Lung (tissue), 12 donors: ENCODE measurements around the gene GAB2. TPM values are rescaled to one million over a fixed set of nuclear protein-coding genes. Genes with fewer than 3 reads are reported as not detected.

Experiments
- ATAC-seq: fragments of 200-7000 bp; cut with Tn5 transposase; one replicate; pipeline ENCODE4 v1.9.1; 2020; ENCODE audit warnings: moderate number of reproducible peaks; ENCODE audit not compliant: insufficient read depth, low FRiP score
- DNase-seq, 3 donors: peaks; one replicate each; pipeline ENCODE4 v3.0.0-alpha.2; 2013 to 2017
- H3K27ac ChIP-seq, 2 donors: one replicate each; pipeline ENCODE4 v1.5.1; 2013; ENCODE audit warnings: mild to moderate bottlenecking in 2 of 2, moderate library complexity in 2 of 2, control low read depth in 1 of 2, inconsistent platforms in 1 of 2, low read depth in 1 of 2, low read length in 1 of 2
- H3K27me3 ChIP-seq, 3 donors: one replicate each; pipeline ENCODE4 v1.5.1; 2013; ENCODE audit warnings: low read length in 2 of 3; ENCODE audit not compliant: control insufficient read depth in 3 of 3, insufficient read depth in 3 of 3
- H3K36me3 ChIP-seq, 4 donors: one replicate each; pipeline ENCODE4 v1.5.1; 2013; ENCODE audit warnings: low read length in 4 of 4, mild to moderate bottlenecking in 1 of 4, moderate library complexity in 1 of 4; ENCODE audit not compliant: control insufficient read depth in 4 of 4, insufficient read depth in 4 of 4
- H3K4me1 ChIP-seq, 5 donors: one replicate each; pipeline ENCODE4 v1.5.1; 2013; ENCODE audit warnings: low read length in 5 of 5, mild to moderate bottlenecking in 2 of 5, moderate library complexity in 1 of 5; ENCODE audit not compliant: control insufficient read depth in 5 of 5, insufficient read depth in 5 of 5
- H3K4me3 ChIP-seq: one replicate; pipeline ENCODE4 v1.5.1; 2013; ENCODE audit warnings: mild to moderate bottlenecking, control low read depth, moderate library complexity
- H3K9ac ChIP-seq, 2 donors: one replicate each; pipeline ENCODE4 v1.5.1; 2013; ENCODE audit warnings: low read length in 2 of 2, control low read depth in 1 of 2; ENCODE audit not compliant: insufficient read depth in 1 of 2
- H3K9me3 ChIP-seq, 4 donors: one replicate each; pipeline ENCODE4 v1.5.1; 2013; ENCODE audit warnings: low read length in 3 of 4, mild to moderate bottlenecking in 1 of 4, moderate library complexity in 1 of 4; ENCODE audit not compliant: control insufficient read depth in 4 of 4, insufficient read depth in 3 of 4
- CTCF ChIP-seq: IDR thresholded peaks from 2 replicates; pipeline ENCODE4 v1.5.1; 2012; ENCODE audit warnings: mild to moderate bottlenecking; ENCODE audit errors: control extremely low read depth, extremely low read depth
- WGBS, 2 donors: extraction: QIAGEN DNeasy Blood & Tissue Kit; methylation state at CpG; one replicate each; pipeline ENCODE4 v1.1.7; 2013; 5-methylcytosine and 5-hydroxymethylcytosine counted together
- polyA plus RNA-seq, 2 donors: library from polyadenylated mRNA; stranded (reverse); fragments of 200-250 nt; gene quantifications; one replicate each; pipeline ENCODE4 v1.2.1, GENCODE V29; 2013
- total RNA-seq, 2 donors: library from RNA; depleted of rRNA in 1 of 2; stranded (reverse); fragments of >200 nt in 1 of 2; gene quantifications; one replicate each; pipeline ENCODE4 v1.2.1, GENCODE V29; 2014 to 2021
- donor health status: control.
- donor health status: control.
- donor health status: Bipolar disorder and iron deficiency.
- donor health status: healthy.
- donor health status: DM: yes; HTN: yes; CAD: no.

Gene GAB2
- total and polyA plus RNA-seq, 4 donors = 17.8 to 47.9 (median 23.1) TPM

- TF ChIP-seq CTCF = no peak
- no peaks in the 10 kb centered on the region for H3K9me3 ChIP-seq
- DNase-seq = no peak
- peaks cover 0 to 15% (median 0%) of the 10 kb centered on the region in 5 donors for H3K4me1 ChIP-seq
- no peak for ATAC-seq
- H3K4me3 ChIP-seq = no peak overlapping the region
- WGBS, 2 donors = 59 to 72% methylated on average over 7 of the region's 7 CpGs
- H3K9ac ChIP-seq = no peak overlapping the region
- H3K27me3 ChIP-seq = no peaks in the 10 kb centered on the region
- H3K27ac ChIP-seq = peak overlapping the region; percentile 6 to 41
- H3K36me3 ChIP-seq = peaks cover 0 to 8% (median 2%) of the 10 kb centered on the region in 4 donors
These were observed 187.3 kb downstream of the GAB2 start for GRCh38 chr11:78230161-78230877.

GRCh38 chr11:78229106-78229505 is 188.5 kb downstream of the GAB2 start:
- ATAC-seq = no peak
- TF ChIP-seq CTCF = no peak
- Histone ChIP-seq H3K36me3 (peaks cover 0 to 14% (median 8%) of the 10 kb centered on the region in 4 donors), H3K9me3 (no peaks in the 10 kb centered on the region), H3K4me3 (no peak overlapping the region), H3K9ac (no peak overlapping the region), H3K27me3 (no peaks in the 10 kb centered on the region), H3K4me1 (peaks cover 0 to 15% (median 0%) of the 10 kb centered on the region in 5 donors), H3K27ac (no peak overlapping the region)
- WGBS, 2 donors = 90 to 96% methylated on average over 2 of the region's 2 CpGs
- DNase-seq = no peak

GRCh38 chr11:78228467-78228866 is 189.2 kb downstream of the GAB2 start:
- H3K27ac ChIP-seq = no peak overlapping the region
- peaks cover 0 to 16% (median 10%) of the 10 kb centered on the region in 4 donors for H3K36me3 ChIP-seq
- peak; percentile 75 for ATAC-seq
- DNase-seq = peak; percentile 27 to 76 (median 69)
- H3K4me1 ChIP-seq = peaks cover 0 to 15% (median 0%) of the 10 kb centered on the region in 5 donors
- TF ChIP-seq CTCF = peak; percentile 47
- H3K4me3 ChIP-seq = no peak overlapping the region
- no peaks in the 10 kb centered on the region for H3K27me3 ChIP-seq
- H3K9ac ChIP-seq = no peak overlapping the region
- no peaks in the 10 kb centered on the region for H3K9me3 ChIP-seq
- 96 to 97% methylated on average over 3 of the region's 3 CpGs for WGBS, 2 donors

GRCh38 chr11:78227921-78228320 is 189.7 kb downstream of the GAB2 start:
- H3K4me3 ChIP-seq = no peak overlapping the region
- no peaks in the 10 kb centered on the region for H3K9me3 ChIP-seq
- ATAC-seq = no peak
- DNase-seq = no peak
- WGBS, 2 donors = 82 to 85% methylated on average over 4 of the region's 4 CpGs
- no peak overlapping the region for H3K27ac ChIP-seq
- no peak for TF ChIP-seq CTCF
- peaks cover 0 to 15% (median 0%) of the 10 kb centered on the region in 5 donors for H3K4me1 ChIP-seq
- H3K27me3 ChIP-seq = no peaks in the 10 kb centered on the region
- peaks cover 0 to 20% (median 13%) of the 10 kb centered on the region in 4 donors for H3K36me3 ChIP-seq
- no peak overlapping the region for H3K9ac ChIP-seq
